SU-DHL-6 (cell line): ENCODE measurements around the gene RAI14.
"Not testable (repeated sequence)": the region's sequence is repeated elsewhere in the genome, so short reads cannot be mapped to it uniquely, and the experiment has no call there.

ENCODE experiments used
- EZH2phosphoT487 ChIP-seq: fragments of 200-600 bp; sonication (generic), shearing (Covaris generic); conservative IDR thresholded peaks from 2 replicates; pipeline ENCODE4 v1.6.1; 2018; ENCODE audit warnings: mild to moderate bottlenecking, antibody characterized with exemption, low read length, moderate library complexity, mixed read lengths
- TF ChIP-seq, protein P1 (sequence below): fragments of 200-600 bp; sonication (generic); IDR thresholded peaks from one replicate; pipeline ENCODE4 v1.5.1; 2017; ENCODE audit warnings: antibody characterized with exemption, mild to moderate bottlenecking, low read length, moderate library complexity; ENCODE audit not compliant: insufficient read depth, poor library complexity, severe bottlenecking

DNA sequence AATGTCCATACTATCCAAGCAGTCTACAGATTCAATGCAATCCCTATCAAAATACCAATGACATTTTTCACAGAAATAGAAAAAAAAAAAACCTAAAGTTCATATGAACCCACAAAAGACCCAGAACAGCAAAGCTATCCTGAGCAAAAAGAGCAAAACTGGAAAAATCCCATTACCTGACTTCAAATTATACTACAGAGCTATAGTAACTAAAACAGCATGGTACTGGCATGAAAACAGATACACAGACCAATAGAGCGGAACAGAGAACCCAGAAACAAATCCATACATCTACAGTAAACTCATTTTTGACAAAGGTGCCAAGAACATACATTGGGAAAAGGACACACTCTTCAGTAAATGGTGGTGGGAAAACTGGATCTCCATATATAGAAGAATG, 118.5 kb downstream of the RAI14 start:
- TF ChIP-seq, protein P1, sequence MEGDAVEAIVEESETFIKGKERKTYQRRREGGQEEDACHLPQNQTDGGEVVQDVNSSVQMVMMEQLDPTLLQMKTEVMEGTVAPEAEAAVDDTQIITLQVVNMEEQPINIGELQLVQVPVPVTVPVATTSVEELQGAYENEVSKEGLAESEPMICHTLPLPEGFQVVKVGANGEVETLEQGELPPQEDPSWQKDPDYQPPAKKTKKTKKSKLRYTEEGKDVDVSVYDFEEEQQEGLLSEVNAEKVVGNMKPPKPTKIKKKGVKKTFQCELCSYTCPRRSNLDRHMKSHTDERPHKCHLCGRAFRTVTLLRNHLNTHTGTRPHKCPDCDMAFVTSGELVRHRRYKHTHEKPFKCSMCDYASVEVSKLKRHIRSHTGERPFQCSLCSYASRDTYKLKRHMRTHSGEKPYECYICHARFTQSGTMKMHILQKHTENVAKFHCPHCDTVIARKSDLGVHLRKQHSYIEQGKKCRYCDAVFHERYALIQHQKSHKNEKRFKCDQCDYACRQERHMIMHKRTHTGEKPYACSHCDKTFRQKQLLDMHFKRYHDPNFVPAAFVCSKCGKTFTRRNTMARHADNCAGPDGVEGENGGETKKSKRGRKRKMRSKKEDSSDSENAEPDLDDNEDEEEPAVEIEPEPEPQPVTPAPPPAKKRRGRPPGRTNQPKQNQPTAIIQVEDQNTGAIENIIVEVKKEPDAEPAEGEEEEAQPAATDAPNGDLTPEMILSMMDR = not testable (repeated sequence)
- TF ChIP-seq EZH2phosphoT487 = not testable (repeated sequence)
